ENCODE measurements around the gene MTHFD1L. TPM values are rescaled to one million over a fixed set of nuclear protein-coding genes. Genes with fewer than 3 reads are reported as not detected.
A peak's percentile ranks its signal among the peaks of the same experiment; 100 is the strongest.

The MTHFD1L gene
- total and polyA plus RNA-seq, 2 of the 4 experiments (the other 2 are of a cell fraction) = 43.5 to 53.2 TPM

DNA sequence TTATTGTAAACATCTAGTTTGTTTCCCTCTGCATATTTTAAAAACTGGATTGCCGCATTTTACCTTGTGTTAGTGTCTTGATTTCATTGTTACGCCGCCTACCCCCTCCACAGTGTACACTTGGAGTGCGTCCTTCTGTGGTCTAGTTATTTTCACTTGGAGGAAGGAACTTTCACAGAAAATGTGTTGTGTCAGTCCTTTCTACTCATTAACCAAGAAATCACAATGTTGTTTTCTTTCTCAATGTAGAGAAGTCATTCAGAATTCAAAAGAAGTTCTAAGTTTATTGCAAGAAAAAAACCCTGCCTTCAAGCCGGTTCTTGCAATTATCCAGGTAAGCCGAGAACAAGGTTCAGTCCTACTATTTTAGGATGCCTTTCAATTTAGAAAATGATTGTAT, 10.3 kb downstream of the MTHFD1L start:
- intact Hi-C loops (cut with micrococcal nuclease) (no loop called here), in situ Hi-C loops (cut with MboI; ENCODE audit: low sequenced_read_pairs) (no loop called here), dilution Hi-C loops (cut with HindIII; ENCODE audit: low sequenced_read_pairs, unreplicated experiment) (no loop called here)
- peak overlapping the region; percentile 85; the same call in 1 of the 2 replicates for H4K5ac ChIP-seq (ENCODE audit: low read depth, low read length)
- no peak overlapping the region for H2AK9ac ChIP-seq (replicated peaks; ENCODE audit: low read depth, low read length, poor library complexity)
- H2BK15ac ChIP-seq (ENCODE audit: low read depth, low read length) = no peak overlapping the region
- H3K18ac ChIP-seq (ENCODE audit: low read depth, low read length) = peak overlapping the region; percentile 57
- no peak overlapping the region for H2AK5ac ChIP-seq (ENCODE audit: low read depth, low read length)
- H2BK120ac ChIP-seq (ENCODE audit: low read depth, low read length) = no peak overlapping the region
- H3K4me2 ChIP-seq (ENCODE audit: low read depth, low read length) = peak overlapping the region; percentile 31; the same call in 1 of the 2 replicates
- no peak overlapping the region for H3K4me3 ChIP-seq (ENCODE audit: insufficient read depth, low read depth, low read length)
- no CpG with 5 or more reads among the region's 6 CpGs for WGBS, 2 experiments (ENCODE audit: extremely low coverage in 2 of 2, insufficient read length in 1 of 2)
- ATAC-seq (ENCODE audit: low read depth) (no peak), DNase-seq (no peak)
- no peak overlapping the region for H3K14ac ChIP-seq (replicated peaks; ENCODE audit: low read depth, low read length)
- H3K9ac ChIP-seq (ENCODE audit: low read depth, low read length) = no peak overlapping the region
- TF ChIP-seq NFE2L2 (IDR thresholded peaks at IDR 0.05; ENCODE audit: low read depth, low read length) (no peak), SMC3 (IDR thresholded peaks at IDR 0.05; ENCODE audit: low read depth, low read length) (no peak), POLR2A (IDR thresholded peaks at IDR 0.05; ENCODE audit: low read depth, low read length) (no peak), FOS (IDR thresholded peaks at IDR 0.05; ENCODE audit: low read depth, low read length) (no peak), RAD21 (IDR thresholded peaks at IDR 0.05; ENCODE audit: low read length) (no peak), CHD1 (IDR thresholded peaks at IDR 0.05; ENCODE audit: low read depth, low read length) (no peak), MAFK (IDR thresholded peaks at IDR 0.05; ENCODE audit: low read depth, low read length) (no peak), RCOR1 (IDR thresholded peaks at IDR 0.05; ENCODE audit: insufficient replicate concordance, low read length) (no peak), MXI1 (IDR thresholded peaks at IDR 0.05; ENCODE audit: borderline replicate concordance, low read depth, low read length) (no peak)
- TF ChIP-seq, protein P1, sequence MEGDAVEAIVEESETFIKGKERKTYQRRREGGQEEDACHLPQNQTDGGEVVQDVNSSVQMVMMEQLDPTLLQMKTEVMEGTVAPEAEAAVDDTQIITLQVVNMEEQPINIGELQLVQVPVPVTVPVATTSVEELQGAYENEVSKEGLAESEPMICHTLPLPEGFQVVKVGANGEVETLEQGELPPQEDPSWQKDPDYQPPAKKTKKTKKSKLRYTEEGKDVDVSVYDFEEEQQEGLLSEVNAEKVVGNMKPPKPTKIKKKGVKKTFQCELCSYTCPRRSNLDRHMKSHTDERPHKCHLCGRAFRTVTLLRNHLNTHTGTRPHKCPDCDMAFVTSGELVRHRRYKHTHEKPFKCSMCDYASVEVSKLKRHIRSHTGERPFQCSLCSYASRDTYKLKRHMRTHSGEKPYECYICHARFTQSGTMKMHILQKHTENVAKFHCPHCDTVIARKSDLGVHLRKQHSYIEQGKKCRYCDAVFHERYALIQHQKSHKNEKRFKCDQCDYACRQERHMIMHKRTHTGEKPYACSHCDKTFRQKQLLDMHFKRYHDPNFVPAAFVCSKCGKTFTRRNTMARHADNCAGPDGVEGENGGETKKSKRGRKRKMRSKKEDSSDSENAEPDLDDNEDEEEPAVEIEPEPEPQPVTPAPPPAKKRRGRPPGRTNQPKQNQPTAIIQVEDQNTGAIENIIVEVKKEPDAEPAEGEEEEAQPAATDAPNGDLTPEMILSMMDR (conservative IDR thresholded peaks at IDR 0.05; ENCODE audit: low read depth, low read length) = no peak
- TF ChIP-seq, protein P2, sequence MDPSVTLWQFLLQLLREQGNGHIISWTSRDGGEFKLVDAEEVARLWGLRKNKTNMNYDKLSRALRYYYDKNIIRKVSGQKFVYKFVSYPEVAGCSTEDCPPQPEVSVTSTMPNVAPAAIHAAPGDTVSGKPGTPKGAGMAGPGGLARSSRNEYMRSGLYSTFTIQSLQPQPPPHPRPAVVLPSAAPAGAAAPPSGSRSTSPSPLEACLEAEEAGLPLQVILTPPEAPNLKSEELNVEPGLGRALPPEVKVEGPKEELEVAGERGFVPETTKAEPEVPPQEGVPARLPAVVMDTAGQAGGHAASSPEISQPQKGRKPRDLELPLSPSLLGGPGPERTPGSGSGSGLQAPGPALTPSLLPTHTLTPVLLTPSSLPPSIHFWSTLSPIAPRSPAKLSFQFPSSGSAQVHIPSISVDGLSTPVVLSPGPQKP (IDR thresholded peaks at IDR 0.05; ENCODE audit: borderline replicate concordance, low read depth, low read length) = no peak
- TF ChIP-seq, protein P3, sequence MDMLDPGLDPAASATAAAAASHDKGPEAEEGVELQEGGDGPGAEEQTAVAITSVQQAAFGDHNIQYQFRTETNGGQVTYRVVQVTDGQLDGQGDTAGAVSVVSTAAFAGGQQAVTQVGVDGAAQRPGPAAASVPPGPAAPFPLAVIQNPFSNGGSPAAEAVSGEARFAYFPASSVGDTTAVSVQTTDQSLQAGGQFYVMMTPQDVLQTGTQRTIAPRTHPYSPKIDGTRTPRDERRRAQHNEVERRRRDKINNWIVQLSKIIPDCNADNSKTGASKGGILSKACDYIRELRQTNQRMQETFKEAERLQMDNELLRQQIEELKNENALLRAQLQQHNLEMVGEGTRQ (IDR thresholded peaks at IDR 0.05; ENCODE audit: low read depth, low read length) = no peak
- no peak overlapping the region for H2AFZ ChIP-seq (replicated peaks; ENCODE audit: low read length, poor library complexity)
- H4K8ac ChIP-seq (ENCODE audit: low read depth in 2 of 2, low read length in 2 of 2) = peak overlapping the region in 1 of 2 experiments; percentile 42; a peak in 2 of 4 replicates
- H4K91ac ChIP-seq (ENCODE audit: insufficient read depth, low read depth, low read length) = no peak overlapping the region
- H3K27me3 ChIP-seq (ENCODE audit: control insufficient read depth, insufficient read depth, low read length) = no peaks in the 10 kb centered on the region
- peaks cover 28% of the 10 kb centered on the region for H4K20me1 ChIP-seq (ENCODE audit: insufficient read depth, low read length)
- H3K4me1 ChIP-seq (ENCODE audit: control insufficient read depth, insufficient read depth, low read length) = peaks cover 34% of the 10 kb centered on the region
- H2BK5ac ChIP-seq (ENCODE audit: low read depth, low read length, poor library complexity, severe bottlenecking) = peak overlapping the region; percentile 64
- H3K79me1 ChIP-seq (ENCODE audit: low read depth in 1 of 2, low read length in 2 of 2) = peaks cover 18 to 74% of the 10 kb centered on the region in 2 experiments
- H3K56ac ChIP-seq (ENCODE audit: extremely low read depth, insufficient read depth, low read length) = no peak overlapping the region
- peak overlapping the region; percentile 49; the same call in 1 of the 2 replicates for H3K27ac ChIP-seq (ENCODE audit: insufficient read depth, low read length)
- H3K23ac ChIP-seq (ENCODE audit: low read depth, low read length) = no peak overlapping the region
- peaks cover 9% of the 10 kb centered on the region; the same call in 1 of the 2 replicates for H3K9me1 ChIP-seq (ENCODE audit: insufficient read depth, low read length)
- CTCF ChIA-PET = interaction anchor here (0.5 kb wide), 1 partner anchor 17 kb away, joined by 3 read pairs; no protein-coding TSS in a partner anchor
- no peaks in the 10 kb centered on the region for H3K9me3 ChIP-seq (ENCODE audit: control insufficient read depth, insufficient read depth, low read length)
- peaks cover 42% of the 10 kb centered on the region for H3K36me3 ChIP-seq (ENCODE audit: control insufficient read depth, insufficient read depth, low read length)
- H3K4ac ChIP-seq (ENCODE audit: low read depth, low read length) = no peak overlapping the region
- POLR2A ChIA-PET (ENCODE audit: unreplicated experiment) = no interaction called here
- BruUV-seq (replicated peaks) = no TSS peak
- no peak overlapping the region for H2BK20ac ChIP-seq (ENCODE audit: low read depth, low read length)
